Measurements from ENCODE around the gene KPNA6.

DNA sequence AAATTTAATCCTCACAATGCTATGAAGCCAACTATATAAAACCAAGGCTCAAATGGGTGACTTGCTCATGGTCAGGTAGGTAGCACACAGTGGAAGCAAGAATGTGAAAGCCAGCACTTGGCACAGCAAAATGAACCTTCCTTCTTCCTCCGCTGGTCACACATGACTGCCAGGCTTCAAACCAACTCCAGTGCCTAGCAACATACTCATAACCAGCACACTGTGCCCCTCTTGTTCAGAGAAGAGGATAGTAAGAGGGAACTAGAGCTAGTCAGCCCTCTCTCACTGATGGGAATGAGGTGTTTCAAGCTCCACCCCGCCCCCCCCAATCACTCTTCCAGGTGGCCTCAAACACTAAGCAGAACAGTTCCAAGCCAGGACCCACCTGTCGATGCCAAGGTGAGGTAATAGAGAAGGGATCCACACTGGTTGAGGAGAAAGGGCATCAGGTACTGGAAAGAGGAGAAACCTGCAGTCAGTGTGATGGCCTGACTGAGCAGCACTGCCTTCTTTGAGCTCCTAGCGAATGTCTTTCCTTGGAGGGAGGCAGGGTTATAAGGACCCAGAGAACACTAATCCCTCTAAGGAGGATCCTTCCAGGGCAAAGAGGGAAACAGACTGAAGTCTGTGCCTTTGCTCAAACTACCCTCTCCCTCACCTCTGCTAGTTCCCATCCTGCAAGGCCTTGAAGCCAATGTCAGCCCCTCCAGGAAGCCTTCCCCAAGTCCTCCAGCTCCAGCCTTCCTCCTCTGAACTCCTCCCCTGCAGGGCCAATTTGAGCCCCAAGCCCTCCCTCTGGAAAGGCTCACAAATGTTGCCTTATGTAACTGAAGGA lies 113.1 kb downstream of the KPNA6 start:
- TF ChIP-seq MYBL2 (CRISPR knock-in tag; IDR thresholded peaks at IDR 0.05) (no peak), FOXP1 (CRISPR knock-in tag; IDR thresholded peaks at IDR 0.05; ENCODE audit: borderline replicate concordance) (no peak), IRF2 (CRISPR knock-in tag; IDR thresholded peaks at IDR 0.05; ENCODE audit: borderline replicate concordance, low read depth) (no peak), TCF7 (CRISPR knock-in tag; IDR thresholded peaks at IDR 0.05; ENCODE audit: low read depth) (no peak)
- TF ChIP-seq, protein P1, sequence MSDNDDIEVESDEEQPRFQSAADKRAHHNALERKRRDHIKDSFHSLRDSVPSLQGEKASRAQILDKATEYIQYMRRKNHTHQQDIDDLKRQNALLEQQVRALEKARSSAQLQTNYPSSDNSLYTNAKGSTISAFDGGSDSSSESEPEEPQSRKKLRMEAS (CRISPR knock-in tag; IDR thresholded peaks at IDR 0.05), result no peak
- TF ChIP-seq, protein P2, sequence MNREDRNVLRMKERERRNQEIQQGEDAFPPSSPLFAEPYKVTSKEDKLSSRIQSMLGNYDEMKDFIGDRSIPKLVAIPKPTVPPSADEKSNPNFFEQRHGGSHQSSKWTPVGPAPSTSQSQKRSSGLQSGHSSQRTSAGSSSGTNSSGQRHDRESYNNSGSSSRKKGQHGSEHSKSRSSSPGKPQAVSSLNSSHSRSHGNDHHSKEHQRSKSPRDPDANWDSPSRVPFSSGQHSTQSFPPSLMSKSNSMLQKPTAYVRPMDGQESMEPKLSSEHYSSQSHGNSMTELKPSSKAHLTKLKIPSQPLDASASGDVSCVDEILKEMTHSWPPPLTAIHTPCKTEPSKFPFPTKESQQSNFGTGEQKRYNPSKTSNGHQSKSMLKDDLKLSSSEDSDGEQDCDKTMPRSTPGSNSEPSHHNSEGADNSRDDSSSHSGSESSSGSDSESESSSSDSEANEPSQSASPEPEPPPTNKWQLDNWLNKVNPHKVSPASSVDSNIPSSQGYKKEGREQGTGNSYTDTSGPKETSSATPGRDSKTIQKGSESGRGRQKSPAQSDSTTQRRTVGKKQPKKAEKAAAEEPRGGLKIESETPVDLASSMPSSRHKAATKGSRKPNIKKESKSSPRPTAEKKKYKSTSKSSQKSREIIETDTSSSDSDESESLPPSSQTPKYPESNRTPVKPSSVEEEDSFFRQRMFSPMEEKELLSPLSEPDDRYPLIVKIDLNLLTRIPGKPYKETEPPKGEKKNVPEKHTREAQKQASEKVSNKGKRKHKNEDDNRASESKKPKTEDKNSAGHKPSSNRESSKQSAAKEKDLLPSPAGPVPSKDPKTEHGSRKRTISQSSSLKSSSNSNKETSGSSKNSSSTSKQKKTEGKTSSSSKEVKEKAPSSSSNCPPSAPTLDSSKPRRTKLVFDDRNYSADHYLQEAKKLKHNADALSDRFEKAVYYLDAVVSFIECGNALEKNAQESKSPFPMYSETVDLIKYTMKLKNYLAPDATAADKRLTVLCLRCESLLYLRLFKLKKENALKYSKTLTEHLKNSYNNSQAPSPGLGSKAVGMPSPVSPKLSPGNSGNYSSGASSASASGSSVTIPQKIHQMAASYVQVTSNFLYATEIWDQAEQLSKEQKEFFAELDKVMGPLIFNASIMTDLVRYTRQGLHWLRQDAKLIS (CRISPR knock-in tag; IDR thresholded peaks at IDR 0.05; ENCODE audit: borderline replicate concordance), result no peak
- TF ChIP-seq, protein P3, sequence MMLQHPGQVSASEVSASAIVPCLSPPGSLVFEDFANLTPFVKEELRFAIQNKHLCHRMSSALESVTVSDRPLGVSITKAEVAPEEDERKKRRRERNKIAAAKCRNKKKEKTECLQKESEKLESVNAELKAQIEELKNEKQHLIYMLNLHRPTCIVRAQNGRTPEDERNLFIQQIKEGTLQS (CRISPR knock-in tag; conservative IDR thresholded peaks at IDR 0.05), result no peak
- TF ChIP-seq, protein P4, sequence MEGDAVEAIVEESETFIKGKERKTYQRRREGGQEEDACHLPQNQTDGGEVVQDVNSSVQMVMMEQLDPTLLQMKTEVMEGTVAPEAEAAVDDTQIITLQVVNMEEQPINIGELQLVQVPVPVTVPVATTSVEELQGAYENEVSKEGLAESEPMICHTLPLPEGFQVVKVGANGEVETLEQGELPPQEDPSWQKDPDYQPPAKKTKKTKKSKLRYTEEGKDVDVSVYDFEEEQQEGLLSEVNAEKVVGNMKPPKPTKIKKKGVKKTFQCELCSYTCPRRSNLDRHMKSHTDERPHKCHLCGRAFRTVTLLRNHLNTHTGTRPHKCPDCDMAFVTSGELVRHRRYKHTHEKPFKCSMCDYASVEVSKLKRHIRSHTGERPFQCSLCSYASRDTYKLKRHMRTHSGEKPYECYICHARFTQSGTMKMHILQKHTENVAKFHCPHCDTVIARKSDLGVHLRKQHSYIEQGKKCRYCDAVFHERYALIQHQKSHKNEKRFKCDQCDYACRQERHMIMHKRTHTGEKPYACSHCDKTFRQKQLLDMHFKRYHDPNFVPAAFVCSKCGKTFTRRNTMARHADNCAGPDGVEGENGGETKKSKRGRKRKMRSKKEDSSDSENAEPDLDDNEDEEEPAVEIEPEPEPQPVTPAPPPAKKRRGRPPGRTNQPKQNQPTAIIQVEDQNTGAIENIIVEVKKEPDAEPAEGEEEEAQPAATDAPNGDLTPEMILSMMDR (IDR thresholded peaks at IDR 0.05), result no peak
- TF ChIP-seq, protein P5, sequence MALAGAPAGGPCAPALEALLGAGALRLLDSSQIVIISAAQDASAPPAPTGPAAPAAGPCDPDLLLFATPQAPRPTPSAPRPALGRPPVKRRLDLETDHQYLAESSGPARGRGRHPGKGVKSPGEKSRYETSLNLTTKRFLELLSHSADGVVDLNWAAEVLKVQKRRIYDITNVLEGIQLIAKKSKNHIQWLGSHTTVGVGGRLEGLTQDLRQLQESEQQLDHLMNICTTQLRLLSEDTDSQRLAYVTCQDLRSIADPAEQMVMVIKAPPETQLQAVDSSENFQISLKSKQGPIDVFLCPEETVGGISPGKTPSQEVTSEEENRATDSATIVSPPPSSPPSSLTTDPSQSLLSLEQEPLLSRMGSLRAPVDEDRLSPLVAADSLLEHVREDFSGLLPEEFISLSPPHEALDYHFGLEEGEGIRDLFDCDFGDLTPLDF (CRISPR knock-in tag; IDR thresholded peaks at IDR 0.05), result no peak

Data from WTC11 (cell line).